GM12891 (cell line): ENCODE data around the gene PNPLA5.

Experiments used
- PAX5 ChIP-seq: IDR thresholded peaks from 2 replicates; pipeline ENCODE4 v1.6.1; 2011; ENCODE audit warnings: low read length, moderate library complexity, mild to moderate bottlenecking; ENCODE audit not compliant: insufficient read depth, severe bottlenecking
- POLR2A ChIP-seq: IDR thresholded peaks from 2 replicates; pipeline ENCODE4 v1.6.1; 2011; ENCODE audit warnings: low read depth, low read length, control low read depth
- POLR2AphosphoS5 ChIP-seq: IDR thresholded peaks from 2 replicates; pipeline ENCODE4 v1.6.1; 2011; ENCODE audit warnings: low read depth, low read length, control low read depth
- POU2F2 ChIP-seq: IDR thresholded peaks from 2 replicates; pipeline ENCODE4 v1.6.1; 2011; ENCODE audit warnings: low read depth, mild to moderate bottlenecking, control low read depth, low read length, moderate library complexity
- SPI1 ChIP-seq: IDR thresholded peaks from 2 replicates; pipeline ENCODE4 v1.6.1; 2011; ENCODE audit warnings: low read depth, low read length, control low read depth
- TAF1 ChIP-seq: IDR thresholded peaks from 2 replicates; pipeline ENCODE4 v1.6.1; 2011; ENCODE audit warnings: low read depth, low read length, control low read depth

- no peak for TF ChIP-seq TAF1
- TF ChIP-seq POLR2A = no peak
- no peak for TF ChIP-seq POLR2AphosphoS5
- TF ChIP-seq POU2F2 = no peak
- no peak for TF ChIP-seq SPI1
- no peak for TF ChIP-seq PAX5
These were observed 29.0 kb downstream of the PNPLA5 start for GRCh38 chr22:43862882-43863202.
